GM10266 (cell line): ENCODE results near the gene HDLBP.

Source experiments
- DNase-seq: peaks from one replicate; pipeline ENCODE4 v3.0.0; 2012; ENCODE audit errors: extremely low spot score
- CTCF ChIP-seq: IDR thresholded peaks from 2 replicates; pipeline ENCODE4 v1.5.1; 2012; ENCODE audit warnings: mild to moderate bottlenecking, low read depth; ENCODE audit not compliant: control insufficient read depth, insufficient read depth; ENCODE audit errors: missing control alignments

The HDLBP gene

GRCh38 chr2:241315093-241315878 is at the start of gene HDLBP:
Gene HDLBP (minus strand): TSS chr2:241315672. CDS start chr2:241266869, 48,803 bp downstream.
- peak; percentile 71 for TF ChIP-seq CTCF
- peak; percentile 99 for DNase-seq

- TF ChIP-seq CTCF = no peak
- no peak for DNase-seq
Measured at GRCh38 chr2:241364781-241365180, 49.3 kb upstream of the HDLBP start.

GRCh38 chr2:241363426-241363825 is 48.0 kb upstream of the HDLBP start:
- TF ChIP-seq CTCF = no peak
- DNase-seq = peak; percentile 29

GRCh38 chr2:241359481-241360045 is 44.1 kb upstream of the HDLBP start:
- no peak for DNase-seq

GRCh38 chr2:241358470-241358869 is 43.0 kb upstream of the HDLBP start:
- peak; percentile 60 for DNase-seq
- no peak for TF ChIP-seq CTCF

More at GRCh38 chr2:241359481-241360045, 44.1 kb upstream of the HDLBP start:
- no peak for TF ChIP-seq CTCF

- TF ChIP-seq CTCF = no peak
- no peak for DNase-seq
Measured at GRCh38 chr2:241357531-241357930, 42.1 kb upstream of the HDLBP start.

GRCh38 chr2:241356871-241357260 is 41.4 kb upstream of the HDLBP start:
- no peak for DNase-seq

More at GRCh38 chr2:241356871-241357260, 41.4 kb upstream of the HDLBP start:
- no peak for TF ChIP-seq CTCF
